Nasal cavity respiratory epithelium epithelial cell of viscerocranial mucosa (primary cell): ENCODE data around the gene THPO. TPM values are rescaled to one million over a fixed set of nuclear protein-coding genes. Genes with fewer than 3 reads are reported as not detected.

Source experiments
- total RNA-seq: library from RNA; depleted of rRNA; stranded (reverse); fragments of >200 nt; gene quantifications from 2 replicates; pipeline ENCODE4 v1.2.3, GENCODE V29; 2014

THPO gene
- not detected in 2 replicates for total RNA-seq

GRCh38 chr3:184377882-184378445 is at the start of gene THPO:
Gene THPO, minus strand, starts transcription at chr3:184378207. Its CDS starts 1,948 bp downstream, at chr3:184376259.

GRCh38 chr3:184379358-184380184 is 1.6 kb upstream of the THPO start, which contains the start of gene CHRD:
Gene CHRD, plus strand, starts transcription at chr3:184380054. Its CDS starts 265 bp downstream, at chr3:184380319.

GRCh38 chr3:184361532-184361931 is 16.5 kb downstream of the THPO start, which contains the start of the genes CLCN2 and POLR2H:
Gene CLCN2, minus strand, starts transcription at chr3:184361605. Its CDS starts 126 bp downstream, at chr3:184361479.
Gene POLR2H, plus strand, starts transcription at chr3:184361710. Its CDS starts 1,783 bp downstream, at chr3:184363493.

GRCh38 chr3:184337399-184337714 is 40.6 kb downstream of the THPO start, which contains the start of gene FAM131A:
Gene FAM131A, plus strand, starts transcription at chr3:184337600. Its CDS starts 31 bp downstream, at chr3:184337631.

Other genes with a start within 250 kb of the THPO start
- gene EIF2B5, start 242.8 kb downstream of the THPO start, total RNA-seq = 31.1 and 37.1 TPM in 2 replicates
- gene DVL3, start 222.8 kb downstream of the THPO start, total RNA-seq = 28.0 and 54.0 TPM in 2 replicates
- 155 and 294 TPM in 2 replicates for gene AP2M1, start 203.4 kb downstream of the THPO start, total RNA-seq
- gene ABCF3, start 192.0 kb downstream of the THPO start, total RNA-seq = 68.0 and 69.3 TPM in 2 replicates
- gene VWA5B2, start 148.6 kb downstream of the THPO start, total RNA-seq = not detected in 2 replicates
- 41.7 and 45.7 TPM in 2 replicates for gene ALG3, start 129.2 kb downstream of the THPO start, total RNA-seq
- 10.3 and 10.9 TPM in 2 replicates for gene EEF1AKMT4, start 128.5 kb downstream of the THPO start, total RNA-seq
- under 0.01 TPM in 1 of 2 replicates, not detected in the other for gene CAMK2N2, start 116.7 kb downstream of the THPO start, total RNA-seq
- not detected in 2 replicates for gene ECE2, start 102.2 kb downstream of the THPO start, total RNA-seq
- gene PSMD2, start 79.0 kb downstream of the THPO start, total RNA-seq = 448 and 508 TPM in 2 replicates
- 315 and 659 TPM in 2 replicates for gene EIF4G1, start 63.6 kb downstream of the THPO start, total RNA-seq
- 17.6 and 22.6 TPM in 2 replicates for gene FAM131A, start 40.6 kb downstream of the THPO start, total RNA-seq
- 2.1 and 4.8 TPM in 2 replicates for gene CLCN2, start 16.6 kb downstream of the THPO start, total RNA-seq
- gene POLR2H, start 16.5 kb downstream of the THPO start, total RNA-seq = 47.8 and 50.2 TPM in 2 replicates
- not detected in 2 replicates for gene CHRD, start 1.8 kb upstream of the THPO start, total RNA-seq
- 11.3 and 38.6 TPM in 2 replicates for gene EPHB3, start 183.6 kb upstream of the THPO start, total RNA-seq